Keratinocyte (primary cell): ENCODE measurements around the gene TBX20. TPM values are rescaled to one million over a fixed set of nuclear protein-coding genes. Genes with fewer than 3 reads are reported as not detected.

Experiments used
- DNase-seq: peaks from one replicate; pipeline ENCODE4 v3.0.0-alpha.2; 2011; ENCODE audit warnings: low read depth, missing footprints, low spot score
- FAIRE-seq: peaks from 2 replicates; lab custom pipeline; 2011; peaks lifted over from hg19 to GRCh38; lab: Jason Lieb, UNC
- H2AFZ ChIP-seq: 2 replicates; pipeline ENCODE4 v1.6.0; 2012; ENCODE audit warnings: low read length, control low read depth, inconsistent platforms; ENCODE audit not compliant: control insufficient read depth
- H3K27ac ChIP-seq: 2 replicates; pipeline ENCODE4 v1.5.1; 2011; ENCODE audit warnings: low read length; ENCODE audit not compliant: control insufficient read depth, insufficient read depth
- H3K27me3 ChIP-seq: 3 replicates; pipeline ENCODE4 v1.6.0; 2011; ENCODE audit warnings: low read length; ENCODE audit not compliant: control insufficient read depth, insufficient read depth; ENCODE audit errors: extremely low read depth
- H3K36me3 ChIP-seq, 2 experiments: 2 replicates in 1 of 2; 3 replicates in 1 of 2; pipeline ENCODE4 v1.5.1; 2011; ENCODE audit warnings: low read length in 2 of 2, mild to moderate bottlenecking in 1 of 2; ENCODE audit not compliant: control insufficient read depth in 2 of 2, insufficient read depth in 2 of 2; ENCODE audit errors: extremely low read depth in 1 of 2
- H3K4me1 ChIP-seq: 3 replicates; pipeline ENCODE4 v1.5.1; 2011; ENCODE audit warnings: low read length; ENCODE audit not compliant: control insufficient read depth, insufficient read depth; ENCODE audit errors: extremely low read depth
- H3K4me2 ChIP-seq: 3 replicates; pipeline ENCODE4 v1.6.0; 2011; ENCODE audit warnings: low read depth, low read length; ENCODE audit not compliant: control insufficient read depth, insufficient read depth; ENCODE audit errors: extremely low read depth
- H3K4me3 ChIP-seq, 3 experiments: fragments of 200-600 bp in 1 of 3; sonication (generic) in 1 of 3; 2 replicates in 2 of 3; 3 replicates in 1 of 3; pipeline ENCODE4 v1.5.1; 2011 to 2016; ENCODE audit warnings: low read length in 3 of 3, mild to moderate bottlenecking in 3 of 3, control low read depth in 2 of 3, inconsistent platforms in 1 of 3, low read depth in 1 of 3, mixed read lengths in 1 of 3, mixed run types in 1 of 3, moderate library complexity in 1 of 3; ENCODE audit not compliant: control insufficient read depth in 2 of 3, insufficient read depth in 2 of 3; ENCODE audit errors: extremely low read depth in 1 of 3
- H3K79me2 ChIP-seq: 2 replicates; pipeline ENCODE4 v1.6.0; 2012; ENCODE audit warnings: low read length; ENCODE audit not compliant: control insufficient read depth, insufficient read depth
- H3K9ac ChIP-seq: 3 replicates; pipeline ENCODE4 v1.6.0; 2011; ENCODE audit warnings: low read length; ENCODE audit not compliant: control insufficient read depth, insufficient read depth; ENCODE audit errors: extremely low read depth
- H3K9me1 ChIP-seq: 3 replicates; pipeline ENCODE4 v1.6.0; 2011; ENCODE audit warnings: low read length; ENCODE audit not compliant: control insufficient read depth, insufficient read depth; ENCODE audit errors: extremely low read depth
- H3K9me3 ChIP-seq: 2 replicates; pipeline ENCODE4 v1.5.1; 2012; ENCODE audit warnings: low read depth, low read length; ENCODE audit not compliant: control insufficient read depth
- H4K20me1 ChIP-seq: 3 replicates; pipeline ENCODE4 v1.6.0; 2011; ENCODE audit warnings: low read length; ENCODE audit not compliant: control insufficient read depth, insufficient read depth; ENCODE audit errors: extremely low read depth
- EZH2 ChIP-seq: IDR thresholded peaks from one replicate; pipeline ENCODE4 v1.6.1; 2012; ENCODE audit warnings: inconsistent platforms, mild to moderate bottlenecking, low read length, moderate library complexity
- dilution Hi-C: fragments of 300-500 bp; cut with MboI; formaldehyde crosslinking; loops from one replicate; pipeline ENCODE4 v1.7.0; 2020; ENCODE audit warnings: low sequenced_read_pairs; ENCODE audit not compliant: extremely low pct_ligation_motif_present
- polyA plus RNA-seq, 5 experiments: library from polyadenylated mRNA; depleted of rRNA in 3 of 5; stranded (reverse) in 3 of 5; stranded (forward) in 1 of 5; unstranded in 1 of 5; fragments of >200 nt; gene quantifications; 1 replicate in 1 of 5; 2 replicates in 3 of 5; 3 replicates in 1 of 5; pipeline versions ENCODE4 v1.2.1 to v1.2.3, GENCODE V29; 2011 to 2012; ENCODE audit warnings: missing spikeins in 2 of 5, low read depth in 1 of 5, low replicate concordance in 1 of 5
- TF ChIP-seq, protein P1 (sequence below), 3 experiments: IDR thresholded peaks in 1 of 3; conservative IDR thresholded peaks in 1 of 3; optimal IDR thresholded peaks in 1 of 3; 2 replicates in 2 of 3; 3 replicates in 1 of 3; pipeline versions ENCODE3 to v1.5.1; 2011; ENCODE audit warnings: low read length in 3 of 3, mild to moderate bottlenecking in 3 of 3, moderate library complexity in 2 of 3, control low read depth in 1 of 3, inconsistent platforms in 1 of 3; ENCODE audit not compliant: insufficient read depth in 2 of 3; ENCODE audit errors: extremely low read depth in 1 of 3

The TBX20 gene
- polyA plus RNA-seq, 1 donor (not counting 4 experiments of a cell fraction or from before 2014, with no cell fraction given): not detected

DNA sequence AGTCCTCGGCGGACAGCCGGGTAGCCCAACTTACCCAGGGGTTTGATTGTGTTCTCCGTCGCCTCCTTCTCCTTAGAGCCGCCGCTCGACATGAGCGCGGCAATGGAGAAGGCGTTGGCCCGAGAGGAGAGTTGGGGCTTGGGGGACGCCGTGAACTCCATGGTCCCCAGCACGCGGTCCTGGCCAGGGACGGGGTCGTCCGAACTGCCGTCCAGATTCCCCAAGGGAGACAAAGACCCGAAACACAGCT, 515 bp downstream of the TBX20 start:
- no peaks in the 10 kb centered on the region for H3K9me1 ChIP-seq
- H3K4me1 ChIP-seq: no peaks in the 10 kb centered on the region
- no peak overlapping the region for H3K27ac ChIP-seq
- DNase-seq: no peak
- peaks cover 14% of the 10 kb centered on the region for H3K9me3 ChIP-seq
- H3K79me2 ChIP-seq: no peaks in the 10 kb centered on the region
- peaks cover 100% of the 10 kb centered on the region for H3K27me3 ChIP-seq
- dilution Hi-C loops: no loop called here
- TF ChIP-seq, protein P1, sequence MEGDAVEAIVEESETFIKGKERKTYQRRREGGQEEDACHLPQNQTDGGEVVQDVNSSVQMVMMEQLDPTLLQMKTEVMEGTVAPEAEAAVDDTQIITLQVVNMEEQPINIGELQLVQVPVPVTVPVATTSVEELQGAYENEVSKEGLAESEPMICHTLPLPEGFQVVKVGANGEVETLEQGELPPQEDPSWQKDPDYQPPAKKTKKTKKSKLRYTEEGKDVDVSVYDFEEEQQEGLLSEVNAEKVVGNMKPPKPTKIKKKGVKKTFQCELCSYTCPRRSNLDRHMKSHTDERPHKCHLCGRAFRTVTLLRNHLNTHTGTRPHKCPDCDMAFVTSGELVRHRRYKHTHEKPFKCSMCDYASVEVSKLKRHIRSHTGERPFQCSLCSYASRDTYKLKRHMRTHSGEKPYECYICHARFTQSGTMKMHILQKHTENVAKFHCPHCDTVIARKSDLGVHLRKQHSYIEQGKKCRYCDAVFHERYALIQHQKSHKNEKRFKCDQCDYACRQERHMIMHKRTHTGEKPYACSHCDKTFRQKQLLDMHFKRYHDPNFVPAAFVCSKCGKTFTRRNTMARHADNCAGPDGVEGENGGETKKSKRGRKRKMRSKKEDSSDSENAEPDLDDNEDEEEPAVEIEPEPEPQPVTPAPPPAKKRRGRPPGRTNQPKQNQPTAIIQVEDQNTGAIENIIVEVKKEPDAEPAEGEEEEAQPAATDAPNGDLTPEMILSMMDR (optimal IDR thresholded peaks at IDR 0.05 in 1 of 3, IDR thresholded peaks at IDR 0.05 in 1 of 3, conservative IDR thresholded peaks at IDR 0.05 in 1 of 3; ENCODE audit: extremely low read depth in 1 of 3, insufficient read depth in 2 of 3, low read length in 3 of 3): no peak
- peak; percentile 57 for TF ChIP-seq EZH2
- no peak overlapping the region for H3K4me3 ChIP-seq
- no peaks in the 10 kb centered on the region for H4K20me1 ChIP-seq
- no peak overlapping the region for H2AFZ ChIP-seq
- H3K36me3 ChIP-seq: no peaks in the 10 kb centered on the region
- H3K4me2 ChIP-seq: no peak overlapping the region
- H3K9ac ChIP-seq: no peak overlapping the region
- FAIRE-seq: no peak

DNA sequence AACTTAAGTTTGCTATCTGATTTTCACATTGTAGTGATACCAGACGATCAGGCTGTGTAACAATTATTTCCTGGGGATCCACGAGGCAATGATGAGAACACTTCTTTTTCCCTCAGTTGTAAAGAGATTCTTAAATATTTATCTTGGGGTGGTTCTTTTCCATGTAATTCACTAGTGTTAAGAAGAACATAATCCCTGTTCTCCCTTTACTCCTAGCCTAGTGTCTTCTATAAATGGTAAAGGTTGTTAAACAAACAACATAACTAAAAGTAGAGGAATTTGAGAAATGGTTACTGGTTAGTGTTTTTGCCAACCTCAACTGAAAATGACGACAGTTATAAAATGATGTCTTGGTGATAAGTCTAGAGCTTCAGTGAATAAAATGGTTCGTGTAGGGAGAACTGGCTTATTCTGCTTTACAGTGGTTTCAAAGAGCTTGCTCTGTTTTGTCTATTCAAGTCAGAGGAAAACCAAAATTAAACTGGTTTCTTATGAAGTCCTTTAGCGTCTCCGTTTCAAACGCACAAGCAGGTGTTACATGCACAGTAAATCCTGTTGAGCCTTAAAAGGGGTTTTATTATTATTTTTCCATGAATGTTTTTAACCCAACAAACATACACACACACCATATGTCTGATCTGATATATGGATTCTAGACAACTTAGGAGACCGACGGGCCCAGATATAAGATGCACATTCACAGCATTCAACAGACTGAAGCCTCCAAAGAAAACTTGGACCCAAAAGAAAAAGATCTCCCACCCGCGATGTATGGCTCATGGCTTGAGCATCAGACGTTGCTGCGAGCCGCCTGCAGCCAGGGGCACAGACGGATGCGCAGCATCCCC, 1.1 kb downstream of the TBX20 start:
- H3K4me3 ChIP-seq: no peak overlapping the region
- peaks cover 97% of the 10 kb centered on the region for H3K27me3 ChIP-seq
- no peak for TF ChIP-seq EZH2
- TF ChIP-seq, protein P1 (optimal IDR thresholded peaks at IDR 0.05 in 1 of 3, IDR thresholded peaks at IDR 0.05 in 1 of 3, conservative IDR thresholded peaks at IDR 0.05 in 1 of 3; ENCODE audit: extremely low read depth in 1 of 3, insufficient read depth in 2 of 3, low read length in 3 of 3): no peak

More for the DNA sequence above, 1.1 kb downstream of the TBX20 start:
- H3K9me3 ChIP-seq: peaks cover 14% of the 10 kb centered on the region
- DNase-seq: no peak
- H3K27ac ChIP-seq: no peak overlapping the region
- H3K36me3 ChIP-seq: no peaks in the 10 kb centered on the region
- H4K20me1 ChIP-seq: no peaks in the 10 kb centered on the region
- H3K4me2 ChIP-seq: no peak overlapping the region
- FAIRE-seq: no peak
- no peak overlapping the region for H3K9ac ChIP-seq
- no peaks in the 10 kb centered on the region for H3K9me1 ChIP-seq
- H2AFZ ChIP-seq: no peak overlapping the region
- H3K79me2 ChIP-seq: no peaks in the 10 kb centered on the region
- dilution Hi-C loops: no loop called here
- no peaks in the 10 kb centered on the region for H3K4me1 ChIP-seq
